HG02981 (cell line): ENCODE measurements around the gene IL22.
"Not testable (repeated sequence)": the region's sequence is repeated elsewhere in the genome, so short reads cannot be mapped to it uniquely, and the experiment has no call there.

Source experiments
- ATAC-seq: cut with Tn5 transposase; IDR thresholded peaks from one replicate; pipeline ENCODE4 v1.9.1; 2021; ENCODE audit warnings: mild to moderate bottlenecking, moderate library complexity; ENCODE audit not compliant: unreplicated experiment

Gene IL22

DNA sequence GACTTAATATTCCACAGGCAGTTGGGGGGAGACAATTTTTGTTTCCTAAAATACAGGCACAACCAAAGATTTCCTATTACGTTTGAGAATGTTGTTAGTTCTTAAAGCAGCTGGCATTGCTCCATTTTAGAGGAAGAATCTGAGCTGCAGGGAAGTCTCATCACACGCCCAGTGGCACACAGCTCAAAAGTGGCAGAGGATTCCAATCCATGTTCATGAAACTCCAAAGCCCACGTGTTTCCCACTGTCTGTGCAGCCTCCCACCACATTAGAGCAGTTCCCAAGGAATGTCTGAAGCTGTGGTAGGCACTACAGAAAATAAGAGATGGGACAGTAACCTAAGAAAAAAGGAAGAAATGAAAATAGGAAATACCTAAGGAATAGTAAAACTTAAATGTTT lies 21.7 kb downstream of the IL22 start:
- ATAC-seq = no peak

GRCh38 chr12:68231229-68231628 lies 22.2 kb downstream of the IL22 start:
- ATAC-seq = no peak

DNA sequence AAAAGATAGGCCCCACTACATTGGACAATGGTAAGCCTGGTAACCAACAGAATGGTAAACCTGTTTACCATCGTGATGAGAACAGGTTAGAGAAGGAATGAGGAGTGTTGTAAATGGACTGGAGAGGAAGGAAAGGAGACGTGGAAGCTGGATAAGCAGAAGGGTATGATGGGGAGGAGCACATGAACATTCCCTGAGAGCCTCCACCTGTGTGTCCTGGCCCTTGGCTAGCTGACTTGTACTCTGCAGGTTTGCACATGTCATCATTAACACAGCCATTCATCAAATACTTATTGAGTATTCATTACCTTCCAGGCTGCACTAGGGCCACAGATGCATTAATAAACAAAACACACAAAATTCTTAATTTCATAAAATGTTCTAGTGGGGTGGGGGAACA lies 23.4 kb downstream of the IL22 start:
- ATAC-seq = no peak

- ATAC-seq = no peak
Measured at GRCh38 chr12:68227356-68227755, 26.0 kb downstream of the IL22 start.

- ATAC-seq = no peak
Measured at GRCh38 chr12:68225576-68226476, 27.6 kb downstream of the IL22 start, which contains the start of gene IL26. Gene IL26 (minus strand): TSS chr12:68225810. CDS start chr12:68225756, 54 bp downstream.

DNA sequence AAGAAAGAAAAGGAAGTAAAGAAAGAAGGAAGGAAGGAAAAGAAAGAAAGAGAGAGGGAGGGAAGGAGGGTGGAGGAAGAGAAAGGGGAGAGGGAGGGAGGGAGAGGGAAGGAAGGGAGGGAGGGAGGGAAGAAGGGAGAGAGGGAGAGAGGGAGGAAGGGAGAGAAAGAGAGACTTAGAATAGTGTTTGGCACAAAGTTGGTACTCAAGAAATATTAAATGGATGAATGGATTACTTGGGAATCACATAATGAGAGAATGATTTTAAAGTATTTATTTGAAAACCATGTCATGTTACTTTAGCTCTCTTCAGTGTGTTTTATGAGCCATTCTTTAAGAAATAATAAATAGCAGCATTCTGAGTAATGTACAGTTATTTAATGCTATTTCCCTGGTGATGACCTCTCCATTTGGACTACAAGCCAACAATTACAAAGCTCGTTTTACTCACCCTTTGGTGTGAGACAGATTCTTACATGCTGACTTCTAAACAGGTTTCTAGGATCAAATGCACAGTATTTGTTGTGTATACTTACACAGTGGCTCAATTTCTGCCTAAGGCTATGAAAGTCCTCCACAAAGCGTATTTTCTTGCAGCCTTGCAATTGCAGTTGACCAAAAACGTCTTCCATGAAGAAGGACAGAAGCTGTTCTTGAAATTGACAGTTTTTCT lies 28.7 kb downstream of the IL22 start:
- ATAC-seq = no peak

- ATAC-seq = peak; percentile 89
Measured at GRCh38 chr12:68223067-68223747, 30.2 kb downstream of the IL22 start.

- no peak for ATAC-seq
Measured at GRCh38 chr12:68222326-68222725, 31.1 kb downstream of the IL22 start.

DNA sequence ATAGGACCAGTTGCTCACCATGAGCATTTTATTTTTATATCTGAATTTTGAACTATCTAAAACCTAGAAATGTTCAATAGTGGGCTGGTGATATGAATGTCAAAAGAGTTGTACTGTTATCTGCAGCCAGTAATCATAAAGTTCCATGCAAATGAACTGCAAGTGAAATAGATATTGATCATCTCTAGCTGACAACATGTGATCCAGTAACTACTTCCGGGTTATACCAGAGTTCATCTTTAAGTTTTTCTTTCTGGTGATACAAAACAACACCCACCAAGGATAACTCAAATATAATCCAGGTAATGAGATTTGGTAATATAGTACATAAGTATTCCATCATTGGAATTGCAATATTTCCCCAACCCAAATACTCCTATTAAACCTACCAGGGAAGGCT lies 31.9 kb downstream of the IL22 start:
- ATAC-seq = no peak

DNA sequence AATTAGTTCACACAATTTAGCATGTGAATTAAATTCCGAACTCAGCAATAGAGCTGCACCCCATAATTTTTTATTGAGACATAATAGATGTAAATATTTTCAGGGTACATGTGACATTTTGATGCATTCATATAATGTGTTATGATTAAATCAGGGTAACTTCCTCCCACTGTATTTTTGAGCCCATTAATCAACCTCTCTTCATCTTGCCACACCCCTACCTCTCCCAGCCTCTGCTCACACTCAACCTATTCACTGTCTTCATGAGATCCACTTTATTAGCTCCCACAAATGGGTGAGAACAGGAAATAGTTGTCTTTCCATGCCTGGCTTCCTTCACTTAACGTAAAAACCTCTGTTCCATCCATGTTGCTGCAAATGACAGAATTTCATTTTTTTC lies 42.5 kb downstream of the IL22 start:
- no peak for ATAC-seq

DNA sequence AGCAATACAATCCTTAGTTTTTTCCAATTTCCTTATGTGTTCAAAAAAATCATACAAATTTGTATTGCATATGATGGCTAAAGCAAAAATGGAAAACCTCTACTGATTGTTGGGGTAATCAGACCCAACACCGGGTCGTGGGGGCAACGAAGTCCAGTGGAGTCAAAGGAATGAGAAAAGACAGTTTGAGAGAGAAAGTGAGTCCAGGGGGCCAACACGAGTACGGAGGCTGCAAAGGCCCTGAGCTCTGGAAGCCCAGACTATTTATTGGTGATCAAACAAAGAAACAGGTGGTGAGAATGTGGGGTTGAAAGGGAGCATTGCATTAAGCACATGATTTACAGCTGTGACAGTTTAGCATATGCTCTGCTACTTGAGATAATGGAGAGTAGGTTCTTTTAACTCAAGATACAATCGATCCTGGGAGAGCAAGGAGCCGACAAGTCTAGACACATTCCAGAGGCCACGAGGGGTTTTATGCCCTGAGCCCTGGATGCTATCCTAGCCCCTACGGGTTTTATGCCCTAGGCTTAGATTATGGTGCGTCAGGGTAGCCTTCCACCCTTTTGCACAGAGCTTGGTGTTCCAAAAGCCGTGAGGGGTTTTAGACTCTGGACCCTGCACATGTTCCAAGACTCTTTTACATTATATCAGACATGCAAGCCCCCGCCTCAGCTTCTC lies 44.2 kb downstream of the IL22 start:
- ATAC-seq = not testable (repeated sequence)

DNA sequence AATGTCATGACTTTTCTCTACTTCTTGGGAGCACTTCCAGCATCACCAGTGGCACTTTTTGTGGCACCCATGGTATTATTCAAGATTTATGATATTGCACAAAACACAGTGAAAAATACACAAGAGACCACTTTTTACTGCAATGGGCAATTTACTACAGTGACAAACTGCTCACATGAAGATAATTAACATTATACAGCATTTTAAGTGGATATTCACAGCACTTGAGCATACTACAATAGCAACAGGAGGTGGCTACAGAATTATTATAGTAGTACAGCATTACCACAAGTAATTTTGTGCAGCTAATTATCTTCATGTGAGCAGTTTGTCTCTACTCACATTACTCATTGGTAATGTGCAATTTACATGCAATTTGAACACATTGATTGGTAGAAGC lies 46.1 kb downstream of the IL22 start:
- ATAC-seq = no peak

DNA sequence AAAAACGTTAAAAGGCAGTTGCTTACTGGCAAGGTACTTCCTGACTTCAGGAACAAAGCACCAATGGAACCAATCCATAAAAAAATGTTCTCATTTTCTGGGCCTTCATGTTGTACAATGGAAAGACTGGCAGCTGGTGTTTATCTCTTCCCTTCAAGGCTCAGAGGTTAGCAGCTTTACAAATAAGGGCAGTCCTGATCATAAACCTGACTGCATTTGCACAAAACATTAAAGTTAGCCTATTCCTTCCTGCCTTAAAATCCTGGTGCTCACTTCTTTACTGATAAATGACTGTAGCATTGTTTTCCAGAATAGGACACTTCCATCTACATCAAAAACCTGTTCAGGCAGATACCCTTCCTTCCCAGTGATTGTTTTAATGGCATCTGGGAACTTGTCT lies 47.0 kb downstream of the IL22 start:
- ATAC-seq = no peak

GRCh38 chr12:68203460-68203875 lies 49.9 kb downstream of the IL22 start:
- no peak for ATAC-seq

GRCh38 chr12:68200854-68201253 lies 52.5 kb downstream of the IL22 start:
- ATAC-seq = no peak

- ATAC-seq = no peak
Measured at GRCh38 chr12:68199127-68199526, 54.3 kb downstream of the IL22 start.

DNA sequence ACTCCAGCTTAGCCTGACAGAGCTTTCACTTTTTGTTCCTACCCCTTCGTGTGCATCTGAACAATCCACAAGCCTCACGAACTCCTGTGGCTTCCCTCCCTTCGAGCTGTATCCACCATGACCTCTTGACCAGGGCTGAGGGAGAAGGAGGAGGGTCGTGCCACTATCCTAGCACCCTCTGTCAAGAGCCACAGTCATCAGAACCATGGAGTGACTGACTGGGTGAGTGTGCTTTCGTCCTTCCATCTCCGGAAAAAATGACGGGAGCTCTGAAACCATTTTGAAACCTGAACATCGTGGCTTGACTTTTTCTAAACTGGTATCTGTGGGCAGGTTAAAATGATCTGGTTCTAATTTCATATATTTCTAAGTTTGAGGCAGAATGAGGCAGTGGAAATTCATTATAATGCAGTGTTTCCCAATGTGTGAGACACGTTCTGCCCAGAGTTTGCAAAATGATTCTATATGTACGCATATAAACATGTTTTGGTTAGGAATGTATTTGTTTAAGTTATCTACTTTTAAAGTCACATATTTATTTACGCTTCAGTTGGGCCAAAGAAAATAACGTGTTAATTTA lies 54.8 kb downstream of the IL22 start:
- ATAC-seq = no peak
